Measurements from ENCODE around the gene TMEM198. TPM values are rescaled to one million over a fixed set of nuclear protein-coding genes. Genes with fewer than 3 reads are reported as not detected.

Gene TMEM198
- total RNA-seq, 4 donors from 2014 or later, result 1.9 to 6.2 (median 2.9) TPM

- ATAC-seq (ENCODE audit: low FRiP score) (no peak), DNase-seq (ENCODE audit: low spot score) (no peak)
- TF ChIP-seq, protein P1, sequence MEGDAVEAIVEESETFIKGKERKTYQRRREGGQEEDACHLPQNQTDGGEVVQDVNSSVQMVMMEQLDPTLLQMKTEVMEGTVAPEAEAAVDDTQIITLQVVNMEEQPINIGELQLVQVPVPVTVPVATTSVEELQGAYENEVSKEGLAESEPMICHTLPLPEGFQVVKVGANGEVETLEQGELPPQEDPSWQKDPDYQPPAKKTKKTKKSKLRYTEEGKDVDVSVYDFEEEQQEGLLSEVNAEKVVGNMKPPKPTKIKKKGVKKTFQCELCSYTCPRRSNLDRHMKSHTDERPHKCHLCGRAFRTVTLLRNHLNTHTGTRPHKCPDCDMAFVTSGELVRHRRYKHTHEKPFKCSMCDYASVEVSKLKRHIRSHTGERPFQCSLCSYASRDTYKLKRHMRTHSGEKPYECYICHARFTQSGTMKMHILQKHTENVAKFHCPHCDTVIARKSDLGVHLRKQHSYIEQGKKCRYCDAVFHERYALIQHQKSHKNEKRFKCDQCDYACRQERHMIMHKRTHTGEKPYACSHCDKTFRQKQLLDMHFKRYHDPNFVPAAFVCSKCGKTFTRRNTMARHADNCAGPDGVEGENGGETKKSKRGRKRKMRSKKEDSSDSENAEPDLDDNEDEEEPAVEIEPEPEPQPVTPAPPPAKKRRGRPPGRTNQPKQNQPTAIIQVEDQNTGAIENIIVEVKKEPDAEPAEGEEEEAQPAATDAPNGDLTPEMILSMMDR (IDR thresholded peaks at IDR 0.05), result no peak
These were observed 3.7 kb upstream of the TMEM198 start for GRCh38 chr2:219539926-219540678.

DNA sequence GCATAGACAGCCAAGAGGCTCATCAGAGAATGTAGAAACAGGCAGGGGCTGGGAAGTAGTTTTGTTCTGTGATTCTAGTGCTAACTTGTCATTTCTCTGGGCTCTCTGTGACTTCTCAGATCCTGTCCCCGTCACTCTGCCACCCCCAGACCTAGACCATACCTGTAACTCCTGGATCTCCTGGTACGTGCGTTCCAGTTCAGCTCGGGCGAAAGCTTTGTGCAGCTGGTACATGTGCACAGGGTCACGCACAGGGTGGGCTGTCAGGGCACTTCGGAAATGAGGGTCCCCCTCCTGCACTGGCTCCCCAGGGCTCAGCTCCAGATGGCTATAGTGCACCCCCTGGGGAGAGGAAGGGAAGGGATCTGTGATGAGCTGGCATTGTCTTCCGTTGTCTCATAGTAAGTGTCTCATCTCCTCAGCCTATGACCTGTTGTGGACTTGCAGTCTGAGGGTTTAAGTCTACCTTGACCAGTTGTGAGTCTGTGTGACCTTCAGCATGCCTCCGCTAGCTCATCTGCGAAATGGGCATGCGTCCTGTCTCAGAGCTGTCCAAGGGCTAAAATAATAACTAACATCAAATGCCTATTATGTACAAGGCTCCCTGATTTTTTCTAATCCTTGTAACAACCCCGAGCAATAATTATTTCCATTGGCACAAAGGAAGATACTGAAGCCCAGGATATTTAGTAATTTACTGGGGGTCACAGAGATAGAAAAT lies 2.9 kb upstream of the TMEM198 start:
- ATAC-seq (ENCODE audit: low FRiP score), result no peak
- DNase-seq (ENCODE audit: low spot score), result no peak
- TF ChIP-seq, protein P1 (IDR thresholded peaks at IDR 0.05), result no peak

DNA sequence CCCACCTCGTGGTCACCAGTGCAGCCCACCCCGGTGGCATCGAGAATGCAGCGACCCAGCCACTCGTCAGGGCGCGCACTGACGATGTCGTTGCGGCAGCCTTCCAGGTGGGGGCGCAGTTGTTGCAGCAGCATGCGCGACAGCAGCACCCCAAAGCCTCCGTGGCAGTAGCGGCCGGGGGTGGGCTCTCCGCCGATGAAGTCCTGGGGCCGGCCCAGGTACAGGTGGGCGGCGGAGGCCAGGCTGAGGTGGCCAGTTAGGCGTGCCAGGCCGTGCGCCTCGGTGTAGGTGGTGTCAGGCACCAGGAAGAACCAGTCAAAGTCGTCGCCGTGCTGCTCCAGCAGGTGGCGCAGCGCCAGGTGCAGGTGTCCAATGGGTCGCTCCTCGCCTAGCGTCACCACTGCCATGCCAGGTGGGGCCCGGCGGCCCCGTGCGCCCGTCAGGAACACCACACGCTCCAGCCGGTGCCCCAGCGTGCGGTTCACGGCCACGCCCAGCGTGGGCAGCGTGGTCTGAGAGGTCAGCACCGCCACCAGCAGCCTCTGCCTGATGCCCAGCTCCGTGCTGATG lies 2.1 kb upstream of the TMEM198 start:
- TF ChIP-seq, protein P1 (IDR thresholded peaks at IDR 0.05), result peak in 1 of 3 donors; percentile 84
- ATAC-seq (ENCODE audit: low FRiP score), result peak; percentile 3
- DNase-seq (ENCODE audit: low spot score), result peak; percentile 68

DNA sequence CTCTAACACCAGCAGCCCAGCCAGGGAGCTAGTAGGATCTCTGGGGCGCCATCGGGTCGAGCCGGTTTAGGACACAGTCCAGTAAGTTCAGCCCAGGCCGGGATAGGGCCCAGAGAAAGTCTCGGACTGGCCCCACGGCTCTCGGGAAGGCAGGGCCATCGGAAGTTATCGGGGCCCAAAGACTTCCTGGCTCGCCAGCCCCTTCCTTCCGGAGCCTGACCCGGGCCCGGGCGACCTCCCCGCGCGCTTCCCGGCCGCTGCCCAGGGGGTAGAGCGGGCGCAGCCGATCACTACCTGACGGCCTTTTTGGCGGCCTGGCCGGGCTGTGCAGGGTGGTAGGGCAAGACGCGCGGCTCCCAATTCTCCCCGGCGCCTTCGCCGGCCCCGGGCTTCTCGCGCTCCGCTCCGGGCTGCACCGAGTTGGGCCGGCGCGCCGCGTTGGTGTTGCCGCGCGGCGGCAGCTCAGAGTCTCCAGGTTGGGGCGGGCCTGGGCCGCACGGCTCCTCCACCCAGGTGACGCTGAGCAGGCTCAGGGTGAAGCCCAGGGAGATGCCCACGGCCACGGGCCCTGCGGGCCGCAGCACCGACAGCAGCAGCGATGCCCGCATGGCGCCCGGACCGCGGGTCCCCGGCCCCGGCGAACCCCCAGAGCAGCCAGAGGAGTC lies 765 bp upstream of the TMEM198 start:
- peak; percentile 32 for ATAC-seq (ENCODE audit: low FRiP score)
- DNase-seq (ENCODE audit: low spot score), result no peak
- TF ChIP-seq, protein P1 (IDR thresholded peaks at IDR 0.05), result no peak

DNA sequence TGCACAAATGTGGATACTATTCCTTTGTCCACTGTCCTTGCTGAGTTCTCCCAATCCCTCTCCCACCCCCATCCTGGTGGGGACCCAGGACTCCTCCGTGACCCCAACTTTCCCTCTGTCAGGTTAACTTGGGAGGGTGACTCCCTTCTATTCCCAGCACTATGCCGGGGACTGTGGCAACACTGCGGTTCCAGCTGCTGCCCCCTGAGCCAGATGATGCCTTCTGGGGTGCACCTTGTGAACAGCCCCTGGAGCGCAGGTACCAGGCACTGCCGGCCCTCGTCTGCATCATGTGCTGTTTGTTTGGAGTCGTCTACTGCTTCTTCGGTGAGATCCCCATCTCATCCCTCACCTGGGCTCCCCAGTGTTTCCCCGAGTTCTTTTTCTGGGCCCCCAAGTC lies 739 bp downstream of the TMEM198 start:
- no peak for DNase-seq (ENCODE audit: low spot score)
- no peak for ATAC-seq (ENCODE audit: low FRiP score)
- TF ChIP-seq, protein P1 (IDR thresholded peaks at IDR 0.05), result no peak

- TF ChIP-seq, protein P1 (IDR thresholded peaks at IDR 0.05), result no peak
- DNase-seq (ENCODE audit: low spot score) (no peak), ATAC-seq (ENCODE audit: low FRiP score) (no peak)
These were observed 1.6 kb downstream of the TMEM198 start for GRCh38 chr2:219545295-219545942.
